ENCODE results near the gene ERVMER34-1.

The ERVMER34-1 gene, protein sequence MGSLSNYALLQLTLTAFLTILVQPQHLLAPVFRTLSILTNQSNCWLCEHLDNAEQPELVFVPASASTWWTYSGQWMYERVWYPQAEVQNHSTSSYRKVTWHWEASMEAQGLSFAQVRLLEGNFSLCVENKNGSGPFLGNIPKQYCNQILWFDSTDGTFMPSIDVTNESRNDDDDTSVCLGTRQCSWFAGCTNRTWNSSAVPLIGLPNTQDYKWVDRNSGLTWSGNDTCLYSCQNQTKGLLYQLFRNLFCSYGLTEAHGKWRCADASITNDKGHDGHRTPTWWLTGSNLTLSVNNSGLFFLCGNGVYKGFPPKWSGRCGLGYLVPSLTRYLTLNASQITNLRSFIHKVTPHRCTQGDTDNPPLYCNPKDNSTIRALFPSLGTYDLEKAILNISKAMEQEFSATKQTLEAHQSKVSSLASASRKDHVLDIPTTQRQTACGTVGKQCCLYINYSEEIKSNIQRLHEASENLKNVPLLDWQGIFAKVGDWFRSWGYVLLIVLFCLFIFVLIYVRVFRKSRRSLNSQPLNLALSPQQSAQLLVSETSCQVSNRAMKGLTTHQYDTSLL

DNA sequence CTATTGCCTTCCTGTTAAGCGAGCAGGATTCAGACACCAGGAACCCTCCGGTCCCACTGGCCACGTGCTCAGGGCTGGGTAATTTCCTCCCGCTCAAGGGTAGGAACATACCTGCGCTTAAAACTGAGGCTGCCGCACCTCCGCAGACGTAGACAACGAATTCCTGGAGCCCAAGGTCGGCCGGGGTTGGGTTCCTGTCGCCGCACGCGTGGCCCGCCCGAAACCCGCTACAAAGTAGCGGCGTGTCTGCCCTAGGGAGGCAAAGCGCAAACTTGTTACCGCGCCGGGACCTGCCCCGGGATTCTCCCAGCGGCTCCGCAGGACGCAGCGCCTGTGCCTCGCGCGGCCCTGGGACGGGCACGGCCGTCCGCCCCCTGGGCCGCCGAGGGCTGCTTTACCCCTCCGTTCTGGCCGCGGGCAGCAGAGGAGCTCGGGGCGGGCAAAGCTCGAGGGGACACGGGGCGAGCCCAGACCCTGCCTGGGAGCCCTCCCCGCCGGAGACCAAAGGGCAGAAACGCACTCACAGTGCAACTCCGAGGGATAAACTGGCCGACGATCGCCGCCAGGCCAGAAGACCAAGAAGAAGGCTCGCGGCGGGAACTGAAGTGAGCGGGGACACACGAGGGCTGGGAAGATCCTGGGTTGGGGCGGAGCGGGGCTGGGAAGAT is at the start of gene ERVMER34-1:
ERVMER34-1 (minus strand) TSS at position 607 of the 668 bp plus-strand sequence. CDS start 5,905 bp downstream, outside the sequence.
- no peak for DNase-seq

DNA sequence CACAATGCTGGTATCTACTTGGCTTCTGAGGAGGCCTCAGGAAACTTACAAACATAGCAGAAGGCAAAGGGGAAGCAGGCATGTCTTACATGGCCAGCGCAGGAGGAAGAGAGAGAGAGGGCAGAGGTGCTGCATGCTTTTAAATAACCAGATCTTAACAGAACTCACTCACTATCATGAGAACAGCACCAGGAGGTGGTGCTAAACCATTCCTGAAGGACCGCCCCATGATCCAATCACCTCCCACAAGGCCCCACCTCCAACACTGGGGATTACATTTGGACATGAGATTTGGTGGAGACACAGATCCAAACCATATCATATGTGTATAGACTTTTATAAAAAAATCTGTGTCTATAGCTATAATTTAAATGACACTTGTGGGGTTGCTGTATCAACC is 48.6 kb upstream of the ERVMER34-1 start:
- no peak for DNase-seq

DNA sequence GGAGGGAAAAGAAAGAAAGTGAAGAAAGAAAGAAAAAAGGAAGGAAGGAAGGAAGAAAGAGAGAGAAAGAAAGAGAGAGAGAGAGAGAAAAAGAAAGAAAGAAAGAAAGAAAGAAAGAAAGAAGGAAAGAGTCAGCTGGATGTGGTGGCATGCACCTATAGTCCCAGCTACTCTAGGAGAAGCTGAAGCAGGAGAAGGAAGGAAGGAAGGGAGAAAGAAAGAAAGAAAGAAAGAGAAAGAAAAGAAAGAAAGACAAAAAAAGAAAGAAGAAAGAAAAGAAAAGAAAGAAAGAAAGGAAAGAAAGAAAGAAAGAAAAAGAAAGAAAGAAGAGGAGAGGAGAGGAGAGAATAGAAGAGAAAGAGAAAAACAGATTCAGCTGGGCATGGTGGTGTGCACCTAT is 44.3 kb upstream of the ERVMER34-1 start:
- DNase-seq = no peak

DNA sequence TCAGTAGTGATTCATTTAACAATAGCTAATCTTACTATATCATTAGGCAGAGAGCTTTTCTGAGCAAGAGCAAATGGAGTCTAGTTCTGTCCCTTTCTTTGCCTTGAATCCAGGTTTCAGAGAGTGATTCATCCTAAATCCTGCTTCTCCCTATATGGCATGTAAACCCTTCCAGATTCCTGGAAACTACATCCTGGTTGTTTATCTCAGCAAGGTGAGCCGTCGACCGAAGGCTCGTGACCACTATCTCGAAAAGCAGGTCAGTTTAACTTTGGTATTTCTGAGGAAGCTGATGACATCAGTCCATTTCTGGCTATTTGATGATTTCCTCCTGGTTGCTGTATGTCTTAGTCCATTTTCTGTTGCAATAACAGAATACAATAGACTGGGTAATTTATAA is 40.7 kb upstream of the ERVMER34-1 start:
- no peak for DNase-seq

DNA sequence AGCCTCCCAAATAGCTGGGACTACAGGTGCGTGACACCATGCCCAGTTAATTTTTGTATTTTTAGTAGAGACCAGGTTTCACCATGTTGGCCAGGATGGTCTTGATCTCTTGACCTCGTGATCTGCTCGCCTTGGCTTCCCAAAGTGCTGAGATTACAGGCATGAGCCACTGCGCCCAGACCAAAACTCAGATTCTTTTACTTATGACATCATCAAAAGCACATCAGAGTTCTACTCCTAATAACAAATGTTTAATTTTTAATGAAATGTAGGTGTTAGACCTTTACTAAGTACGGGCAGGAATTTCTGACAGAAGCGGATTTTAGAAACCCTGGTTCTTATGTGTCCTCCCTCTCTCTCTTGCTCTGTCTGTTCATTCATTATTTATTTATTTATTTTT is 38.5 kb upstream of the ERVMER34-1 start:
- DNase-seq = no peak

DNA sequence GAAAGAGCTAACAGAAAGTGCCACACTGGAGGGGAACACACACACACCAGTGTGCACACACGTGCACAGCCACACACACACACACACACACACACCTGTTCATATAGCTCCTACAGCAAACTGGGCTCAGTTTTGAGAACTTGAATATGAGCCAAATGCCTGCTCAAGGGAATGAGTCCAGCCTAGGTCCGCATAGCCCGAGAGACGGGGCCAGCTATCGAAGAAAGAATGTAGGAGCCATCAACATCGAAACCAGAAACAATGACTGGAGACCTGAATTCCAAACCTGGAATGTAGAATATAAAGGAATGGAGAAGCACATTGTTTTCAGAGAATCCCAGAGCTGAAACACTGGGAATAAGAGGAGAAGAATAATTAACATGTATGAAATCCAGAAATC is 37.6 kb upstream of the ERVMER34-1 start:
- DNase-seq = no peak

DNA sequence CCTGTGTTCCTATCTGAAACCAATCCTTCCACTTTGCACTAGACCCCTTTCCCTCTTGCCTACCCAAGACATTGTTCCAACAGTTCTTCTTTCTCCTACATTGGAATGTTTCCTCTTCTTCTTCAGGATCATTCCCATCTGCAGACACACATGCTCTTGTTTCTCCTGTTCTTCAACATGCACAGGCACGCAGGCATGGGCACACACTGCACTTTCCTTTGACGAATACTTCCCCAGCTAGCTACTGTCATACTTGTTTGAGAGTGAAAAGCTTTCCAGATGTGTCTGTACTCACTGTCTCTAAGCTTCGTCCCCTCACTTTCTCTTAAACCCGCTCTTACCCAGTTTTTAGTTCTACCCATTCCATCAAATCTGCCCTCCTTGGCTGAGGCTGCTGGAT is 31.8 kb upstream of the ERVMER34-1 start:
- no peak for DNase-seq

DNA sequence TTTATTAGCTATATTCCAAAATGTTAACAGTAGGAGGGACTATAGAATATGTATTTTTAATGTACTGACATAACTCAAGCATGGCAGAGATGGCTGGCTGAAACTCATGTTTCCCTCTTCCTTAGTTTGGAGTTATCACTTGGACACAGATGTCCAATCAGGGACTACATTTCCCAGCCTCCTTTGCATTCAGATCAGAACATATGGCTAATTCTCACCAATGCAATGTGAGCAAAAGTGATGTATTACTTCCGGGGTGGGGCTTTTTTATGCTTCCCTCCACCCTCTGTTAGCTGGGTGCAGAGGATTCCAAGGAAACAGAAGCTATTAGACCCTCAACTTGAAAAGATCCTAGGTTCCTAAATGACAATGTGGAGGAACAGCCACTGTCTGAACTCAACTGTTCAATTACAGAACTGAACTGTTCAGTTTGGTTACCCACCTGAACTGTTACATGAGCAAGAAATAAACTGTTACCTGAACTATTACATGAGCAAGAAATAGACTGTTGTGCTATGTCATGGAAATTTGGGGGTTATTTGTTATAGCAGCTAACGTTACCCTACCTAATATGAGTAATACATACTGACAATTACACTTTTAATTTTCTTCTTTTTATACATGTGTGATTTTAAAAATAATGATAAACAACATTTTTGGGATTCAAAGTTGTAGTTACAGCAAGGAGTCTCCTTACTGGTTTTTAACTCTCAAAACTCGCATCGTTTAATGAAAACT is 29.6 kb upstream of the ERVMER34-1 start:
- DNase-seq = no peak

DNA sequence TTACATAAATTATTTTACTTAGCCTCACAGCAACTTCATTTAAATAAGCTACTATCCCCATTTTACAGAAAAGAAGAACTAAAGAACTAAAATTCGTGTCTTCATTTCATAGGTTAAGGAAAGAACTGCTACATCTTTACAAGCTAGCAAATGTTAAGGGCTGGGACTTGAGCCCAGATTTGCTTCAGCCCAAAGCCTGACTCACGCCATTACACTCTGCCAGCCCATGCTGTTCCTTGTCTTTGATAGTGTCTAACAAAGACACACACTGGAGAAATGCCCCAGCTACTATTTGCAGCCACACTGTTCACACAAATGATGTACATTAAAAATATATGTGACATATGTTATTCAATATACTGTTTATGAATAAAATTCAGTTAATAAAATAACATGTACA is 29.0 kb upstream of the ERVMER34-1 start:
- DNase-seq = no peak

DNA sequence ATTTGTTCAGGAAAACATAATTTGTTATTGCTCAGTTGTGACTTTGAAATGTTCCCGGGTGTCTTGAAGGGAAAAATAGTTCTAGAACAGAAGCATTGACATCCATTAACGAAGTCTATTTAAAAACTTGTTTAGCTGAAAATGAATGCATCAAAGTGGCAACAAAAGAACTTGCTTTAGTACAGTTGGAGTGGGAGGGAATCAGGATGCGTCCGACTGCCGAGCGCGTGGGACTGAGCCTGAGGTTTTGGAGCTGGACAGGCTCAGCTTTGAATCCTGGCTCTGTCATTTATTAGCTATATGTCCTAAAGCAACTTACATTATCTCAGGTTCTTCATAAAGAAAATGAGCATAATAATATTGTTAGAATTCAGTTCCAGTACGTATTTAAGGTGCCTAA is 9.0 kb upstream of the ERVMER34-1 start:
- DNase-seq = no peak

DNA sequence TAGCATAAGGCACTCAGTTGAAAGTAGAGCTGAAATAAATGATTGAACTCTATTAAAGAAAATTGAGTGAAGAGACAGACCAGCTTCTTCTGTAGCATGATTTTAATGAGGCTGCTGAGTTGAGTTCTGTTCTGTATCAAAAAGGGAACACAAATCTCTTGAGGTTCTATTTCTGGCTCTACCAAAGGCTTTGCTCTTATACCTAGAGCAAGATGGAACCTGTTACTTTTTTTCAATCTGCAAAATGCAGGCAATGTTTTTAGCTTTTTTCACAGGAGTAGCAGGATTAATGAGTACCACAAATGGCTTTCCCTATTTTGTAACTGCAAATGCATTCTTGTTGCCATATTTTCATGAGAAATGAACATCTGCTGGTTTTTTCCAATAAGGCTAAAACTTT is 4.2 kb upstream of the ERVMER34-1 start:
- no peak for DNase-seq

DNA sequence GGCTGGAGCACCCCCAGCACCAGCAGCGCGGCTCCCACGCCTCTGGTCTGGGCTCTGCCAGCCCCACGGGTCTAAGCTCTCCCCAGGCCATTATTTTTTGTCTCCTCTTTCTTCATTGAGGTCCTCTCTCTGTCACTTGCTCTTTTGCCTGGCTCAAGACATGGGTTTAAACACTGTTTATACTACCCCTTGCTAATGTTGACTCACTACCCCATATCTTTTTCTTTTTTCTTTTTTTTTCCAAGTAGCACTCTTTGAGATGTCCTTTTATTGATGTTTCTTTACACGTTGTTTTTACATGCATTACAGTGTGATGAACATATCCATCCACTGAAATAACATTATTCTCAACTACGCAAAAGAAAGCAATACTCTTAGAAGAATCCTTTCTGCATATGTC is 1.7 kb upstream of the ERVMER34-1 start:
- no peak for DNase-seq

DNA sequence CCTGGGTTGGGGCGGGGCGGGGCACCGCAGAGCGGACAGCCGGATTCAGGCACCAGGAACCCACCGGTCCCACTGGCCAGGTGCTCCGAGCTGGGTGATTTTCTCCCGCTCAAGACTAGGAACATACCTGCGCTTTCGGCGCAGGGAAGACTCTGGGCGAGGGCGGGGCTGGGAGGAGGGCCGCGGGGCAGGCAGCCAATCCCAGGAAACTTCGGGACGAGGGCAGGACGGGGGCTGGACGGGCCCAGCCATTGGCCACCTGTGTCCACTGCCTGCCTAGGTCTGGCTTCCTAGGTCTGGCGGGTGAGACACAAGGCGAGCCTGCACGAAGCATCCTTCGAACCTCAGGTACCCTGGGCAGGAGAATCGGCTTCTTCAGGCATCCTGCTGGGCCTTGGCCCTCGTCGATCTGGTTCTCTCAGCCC is 274 bp upstream of the ERVMER34-1 start:
- no peak for DNase-seq

DNA sequence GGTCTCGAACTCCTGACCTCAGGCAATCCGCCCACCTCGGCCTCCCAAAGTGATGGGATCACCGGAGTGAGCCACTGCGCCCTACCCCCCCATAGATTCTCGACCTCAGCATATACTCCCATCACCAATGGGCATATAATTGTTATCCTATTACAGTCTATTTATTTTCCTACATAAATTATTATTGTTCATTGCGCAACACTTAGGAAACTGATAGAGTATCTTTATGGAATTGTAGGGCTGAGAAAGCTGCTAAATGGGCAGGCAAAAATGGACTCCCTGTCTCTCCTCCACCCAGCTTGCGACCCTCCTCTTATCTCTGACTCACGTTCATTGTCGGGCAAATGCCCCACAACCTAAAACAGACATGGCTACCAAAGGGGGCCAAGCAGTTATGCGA is 1.0 kb downstream of the ERVMER34-1 start:
- DNase-seq = no peak

DNA sequence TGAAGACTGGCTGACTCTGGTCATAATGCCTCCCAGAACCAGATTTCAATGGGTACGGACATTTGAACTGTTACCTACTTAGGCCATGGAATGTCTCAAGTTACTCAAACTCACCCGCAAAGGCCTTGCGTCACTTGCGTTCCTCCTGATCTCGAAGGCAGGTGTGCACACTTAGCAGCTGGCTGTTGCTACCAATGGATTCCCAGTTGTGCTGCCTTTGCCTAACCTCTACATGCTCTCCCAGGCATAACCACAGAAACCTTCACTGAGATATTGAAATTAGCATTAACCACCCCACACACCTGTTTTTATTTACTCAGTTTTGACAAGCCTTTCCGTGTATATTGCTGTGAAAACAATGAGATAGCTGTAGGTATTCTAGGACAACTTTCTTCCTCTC is 2.8 kb downstream of the ERVMER34-1 start:
- DNase-seq = peak; percentile 18

DNA sequence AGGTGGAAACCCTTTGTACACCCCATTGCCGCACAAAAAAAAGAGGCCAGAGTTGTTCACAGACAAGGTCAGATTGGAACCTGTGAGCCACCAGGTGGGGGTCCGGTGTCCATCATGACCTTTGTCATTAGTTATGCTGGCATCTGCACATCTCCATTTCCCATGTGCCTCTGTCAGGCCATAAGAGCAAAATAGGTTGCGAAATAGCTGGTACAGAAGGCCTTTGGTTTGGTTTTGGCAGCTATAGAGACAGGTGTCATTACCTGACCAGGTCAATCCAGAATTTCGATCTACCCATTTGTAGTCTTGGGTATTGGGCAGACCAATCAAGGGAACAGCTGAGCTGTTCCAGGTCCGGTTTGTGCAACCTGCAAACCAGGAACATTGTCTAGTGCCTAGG is 6.6 kb downstream of the ERVMER34-1 start:
- no peak for DNase-seq

DNA sequence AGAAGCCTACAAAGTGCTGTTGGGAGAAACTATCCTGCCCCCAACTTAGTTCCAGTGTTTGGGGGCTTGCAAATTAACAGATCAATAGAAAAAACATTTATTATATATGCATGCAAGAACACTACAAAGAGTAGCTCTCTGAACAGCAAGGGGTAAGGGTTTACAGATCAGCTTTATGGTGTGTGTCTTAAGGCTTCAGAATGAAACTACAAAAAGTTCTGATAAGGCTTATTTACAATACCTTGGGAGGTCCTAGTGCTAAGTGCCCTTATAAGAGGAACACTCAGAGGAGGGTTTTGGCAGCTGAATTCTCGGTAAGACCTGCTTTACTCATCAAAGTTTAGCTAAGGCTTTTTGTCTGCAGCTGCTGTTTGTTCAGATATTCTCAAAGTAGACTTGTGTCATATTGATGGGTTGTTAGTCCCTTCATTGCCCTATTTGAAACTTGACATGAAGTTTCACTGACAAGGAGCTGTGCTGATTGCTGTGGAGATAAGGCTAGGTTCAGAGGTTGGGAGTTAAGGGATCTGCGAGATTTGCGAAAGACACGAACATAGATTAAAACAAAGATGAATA is 7.7 kb downstream of the ERVMER34-1 start:
- DNase-seq = no peak

DNA sequence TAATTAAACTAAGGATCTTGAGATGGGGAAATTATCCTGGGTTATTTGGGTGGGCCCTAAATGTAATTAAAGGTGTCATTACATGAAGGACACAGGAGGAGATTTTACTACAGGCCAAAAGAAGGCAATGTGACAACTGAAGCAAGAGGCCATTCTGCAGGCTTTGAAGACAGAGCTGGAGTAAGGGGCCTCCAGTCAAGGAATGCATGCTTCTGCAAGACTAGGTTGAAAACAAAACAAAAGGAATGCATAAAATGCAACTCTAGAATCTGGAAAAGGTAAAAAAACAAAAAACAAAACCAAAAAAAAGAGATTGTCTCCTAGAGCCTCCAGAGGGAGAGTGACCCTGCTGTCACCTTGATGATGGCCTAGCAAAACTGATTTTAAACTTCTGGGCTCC is 21.6 kb downstream of the ERVMER34-1 start:
- no peak for DNase-seq

DNA sequence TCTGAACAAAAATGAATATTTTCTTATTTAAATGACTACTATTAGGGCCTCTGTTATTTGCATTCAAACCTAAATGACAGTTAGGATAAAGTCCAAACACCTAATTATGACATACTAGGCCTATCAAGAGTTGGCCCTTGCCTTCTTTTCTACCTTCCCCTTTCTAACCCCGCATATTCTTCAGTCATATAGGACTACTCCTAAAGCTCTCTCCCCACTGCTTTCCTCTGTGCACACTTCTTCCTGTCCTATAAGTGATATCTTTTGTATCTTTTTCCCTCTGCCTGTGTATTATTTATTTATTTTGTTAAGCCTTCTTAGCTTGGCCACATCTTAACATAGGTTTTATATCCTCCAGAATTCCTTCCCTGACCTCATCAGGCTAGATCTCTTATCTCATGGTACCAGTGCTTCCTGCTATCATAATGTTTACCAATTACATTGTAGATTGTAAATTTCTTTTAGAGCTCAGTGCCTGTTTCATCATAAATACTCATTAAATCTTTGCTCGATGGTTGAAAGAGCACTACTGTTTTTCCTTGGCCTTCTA is 22.5 kb downstream of the ERVMER34-1 start:
- no peak for DNase-seq

DNA sequence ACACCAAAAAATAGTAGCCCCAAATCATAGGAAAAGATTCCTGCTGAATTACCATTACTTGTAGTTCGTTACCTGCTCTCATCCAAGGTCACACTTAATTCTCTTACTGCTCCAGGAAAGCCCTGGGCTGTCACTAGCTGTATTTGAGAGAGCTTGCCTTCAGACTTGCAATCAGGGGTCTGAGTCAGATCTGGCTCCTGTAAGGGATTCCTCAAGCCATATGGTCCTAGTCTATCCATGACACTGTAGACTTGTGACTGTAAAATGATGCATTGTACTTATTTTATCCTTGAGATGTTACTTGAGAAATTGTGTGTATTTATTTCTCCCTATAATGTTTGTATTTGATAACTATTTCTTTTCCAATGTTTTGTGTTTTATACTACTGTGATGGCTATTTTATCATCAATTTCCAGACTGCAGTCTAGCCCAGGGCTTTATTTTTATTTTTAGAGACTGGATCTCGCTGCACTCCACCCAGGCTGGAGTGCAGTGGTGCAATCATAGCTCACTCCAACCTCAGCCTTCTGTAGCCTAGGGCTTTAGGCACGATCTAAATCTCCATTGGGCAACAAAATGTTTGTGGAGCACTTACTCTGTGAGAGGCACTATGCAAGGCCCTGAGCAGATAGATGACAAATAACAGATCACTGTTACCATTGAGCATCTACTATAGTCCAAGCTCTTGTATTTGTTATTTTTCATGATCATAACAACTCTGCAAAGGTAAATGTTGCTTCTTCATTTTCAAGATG is 24.2 kb downstream of the ERVMER34-1 start:
- DNase-seq = no peak

DNA sequence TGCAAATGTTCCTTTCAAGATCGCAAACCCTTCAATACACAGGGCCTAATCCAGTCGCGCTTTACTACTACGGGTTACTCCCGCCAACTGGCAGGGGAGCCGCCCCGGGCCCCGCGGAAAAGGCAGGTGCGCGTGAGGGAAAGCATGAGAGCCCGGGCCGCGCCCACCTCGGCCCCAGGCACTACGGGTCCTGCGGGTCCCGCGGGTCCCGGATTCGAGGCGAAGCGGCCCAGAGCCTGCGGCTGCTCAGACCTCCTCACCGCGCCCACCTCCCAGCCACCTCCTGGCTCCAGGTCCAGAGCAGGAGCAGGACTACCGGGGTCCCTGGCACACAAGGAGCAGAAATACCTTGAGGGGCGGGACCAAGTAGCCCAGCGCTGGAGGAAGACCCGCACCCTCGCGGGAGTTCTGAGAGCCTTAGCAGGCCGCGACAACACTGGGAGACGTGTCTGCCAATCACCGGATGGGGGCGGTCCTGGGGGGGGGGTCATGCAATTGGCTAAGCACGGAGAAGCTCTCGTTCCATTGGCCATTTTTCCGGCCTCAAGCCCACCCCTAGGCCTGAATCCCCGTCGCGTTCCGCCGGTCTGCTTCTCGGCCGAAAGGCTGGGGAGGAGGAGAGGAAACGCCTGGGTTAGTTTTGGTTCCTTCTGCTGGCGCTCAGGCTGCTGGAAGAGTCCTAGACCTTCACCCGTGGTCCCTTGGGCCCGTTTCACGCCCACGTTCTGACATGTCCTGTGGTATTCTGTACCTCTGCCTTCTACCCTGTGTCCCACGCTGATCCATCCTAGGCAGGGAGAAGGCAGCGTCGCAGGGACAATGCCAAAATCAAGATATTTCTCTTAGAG is 29.0 kb downstream of the ERVMER34-1 start:
- DNase-seq = peak; percentile 95

Measured in NCI-H345 (cell line).